ENCODE measurements around the gene RPL5.

Gene RPL5

DNA sequence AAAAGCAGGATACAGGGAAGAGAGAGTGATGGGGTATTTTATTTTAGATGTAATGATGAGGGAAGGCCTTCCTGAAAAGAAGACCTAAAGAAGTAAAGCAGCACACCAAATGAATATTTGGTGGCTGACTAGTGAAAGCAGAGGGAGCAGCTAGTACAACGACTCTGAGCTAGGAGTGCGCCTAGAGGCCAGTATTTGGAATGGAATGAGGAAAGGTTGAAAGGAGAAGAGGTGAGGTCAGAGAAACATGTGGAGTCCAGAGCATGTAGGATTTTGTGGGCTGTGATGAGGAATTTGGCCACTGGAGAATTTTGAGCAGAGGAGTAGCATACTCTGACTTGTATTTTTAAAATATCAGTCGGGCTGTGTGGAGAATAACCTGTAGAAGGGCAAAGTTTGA is 11.8 kb upstream of the RPL5 start:
- no peak for DNase-seq (ENCODE audit: low read depth)

DNA sequence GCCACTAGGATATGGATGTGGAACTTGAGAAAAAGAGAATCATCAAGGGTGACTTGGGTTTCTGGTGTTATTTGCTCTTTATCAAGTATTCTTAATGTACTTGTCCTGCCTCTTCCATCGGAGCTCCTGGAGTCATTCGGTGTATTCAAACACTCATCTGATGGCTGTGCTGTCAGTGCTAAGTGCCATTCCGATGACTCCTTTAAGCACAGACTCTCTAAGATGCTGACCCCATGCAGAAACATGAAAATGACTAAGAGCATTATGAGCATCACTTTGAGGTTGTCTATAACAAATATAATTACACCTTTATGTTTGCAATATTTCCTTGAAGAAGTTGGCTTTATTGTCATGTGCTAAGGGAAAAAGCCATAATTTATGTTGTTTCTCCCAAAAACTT is 11.3 kb upstream of the RPL5 start:
- peak; percentile 48 for DNase-seq (ENCODE audit: low read depth)

DNA sequence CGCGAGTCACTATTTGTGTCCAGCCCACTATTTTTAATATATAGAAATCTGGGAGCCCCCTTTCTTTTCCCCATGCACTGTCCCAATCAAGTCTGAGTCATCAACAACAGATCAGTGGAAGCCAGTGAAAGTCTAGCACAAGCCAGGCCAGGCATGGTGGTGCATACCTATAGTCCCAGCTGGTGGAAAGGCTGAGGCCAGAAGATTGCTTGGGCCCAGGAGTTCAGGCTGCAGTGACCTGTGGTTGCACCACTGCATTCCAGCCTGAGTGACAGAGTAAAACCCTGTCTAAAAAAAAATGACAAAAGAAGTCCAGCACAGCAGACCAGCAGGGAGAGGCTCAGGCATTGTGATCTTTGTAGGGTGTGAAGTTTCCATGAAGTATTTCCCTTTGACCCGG is 9.0 kb upstream of the RPL5 start:
- peak; percentile 40 for DNase-seq (ENCODE audit: low read depth)

DNA sequence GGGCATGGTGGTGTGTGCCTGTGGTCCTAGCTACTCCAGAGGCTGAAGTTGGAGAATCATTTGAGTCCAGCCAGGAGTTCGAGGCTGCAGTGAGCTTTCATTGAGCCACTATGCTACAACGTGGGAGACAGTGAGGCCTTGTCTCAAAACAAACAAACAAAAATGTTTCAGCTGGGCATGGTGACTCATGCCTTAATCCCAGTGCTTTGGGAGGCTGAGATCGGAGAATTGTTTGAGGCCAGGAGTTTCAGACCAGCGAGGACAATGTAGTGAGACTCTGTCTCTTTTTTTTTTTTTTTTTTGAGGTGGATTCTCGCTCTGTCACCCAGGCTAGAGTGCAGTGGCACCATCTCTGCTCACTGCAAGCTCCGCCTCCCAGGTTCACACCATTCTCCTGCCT is 5.0 kb upstream of the RPL5 start:
- DNase-seq (ENCODE audit: low read depth), result peak; percentile 61

DNA sequence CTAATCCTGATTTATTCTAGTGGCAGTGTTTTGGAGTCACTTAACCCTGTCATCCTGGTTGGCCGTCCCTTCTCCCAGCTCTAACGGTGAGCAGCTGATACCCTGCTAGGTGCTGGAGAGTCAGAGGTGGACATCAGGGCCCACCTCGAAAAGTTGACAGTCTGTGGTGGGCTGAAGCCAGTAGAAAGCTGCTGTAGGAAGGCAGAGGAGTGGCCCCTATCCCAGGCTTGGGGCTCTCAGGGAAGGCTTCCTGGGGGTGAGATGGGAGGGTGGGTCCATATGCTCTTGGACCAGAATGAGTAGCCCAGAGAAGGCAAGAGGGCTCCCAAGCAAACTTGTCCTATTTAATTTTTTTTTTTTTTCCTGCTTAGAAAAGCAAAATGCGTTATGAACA is 475 bp upstream of the RPL5 start:
- no peak for DNase-seq (ENCODE audit: low read depth)

DNA sequence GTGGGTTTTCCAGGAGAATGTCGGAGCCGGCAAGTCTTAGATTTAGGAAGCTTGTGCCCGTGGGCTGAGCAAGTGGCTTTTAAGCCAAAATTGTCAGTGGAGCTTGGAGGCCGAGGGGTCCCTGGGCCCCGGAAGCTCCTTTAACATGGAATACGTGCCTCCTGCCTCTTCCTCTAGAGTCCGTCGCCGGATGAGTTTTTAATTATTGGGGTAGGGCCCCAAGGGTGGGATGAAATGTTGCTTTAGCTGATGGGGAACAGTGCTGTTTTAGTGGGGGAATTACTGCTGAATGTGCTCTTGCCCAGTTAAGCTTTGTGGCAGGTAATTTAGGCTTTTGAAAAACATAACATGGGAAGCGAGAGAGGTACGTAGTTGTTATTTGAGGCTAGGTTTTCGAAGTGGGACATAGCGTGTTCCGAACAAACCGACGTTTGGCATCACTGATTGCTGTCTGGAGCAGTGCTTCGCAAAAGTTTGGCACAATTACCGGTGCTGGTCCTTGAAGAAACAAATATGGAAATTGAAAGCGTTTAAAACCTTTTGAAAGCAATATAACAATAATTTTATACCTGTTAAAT is 786 bp downstream of the RPL5 start:
- DNase-seq (ENCODE audit: low read depth), result no peak

DNA sequence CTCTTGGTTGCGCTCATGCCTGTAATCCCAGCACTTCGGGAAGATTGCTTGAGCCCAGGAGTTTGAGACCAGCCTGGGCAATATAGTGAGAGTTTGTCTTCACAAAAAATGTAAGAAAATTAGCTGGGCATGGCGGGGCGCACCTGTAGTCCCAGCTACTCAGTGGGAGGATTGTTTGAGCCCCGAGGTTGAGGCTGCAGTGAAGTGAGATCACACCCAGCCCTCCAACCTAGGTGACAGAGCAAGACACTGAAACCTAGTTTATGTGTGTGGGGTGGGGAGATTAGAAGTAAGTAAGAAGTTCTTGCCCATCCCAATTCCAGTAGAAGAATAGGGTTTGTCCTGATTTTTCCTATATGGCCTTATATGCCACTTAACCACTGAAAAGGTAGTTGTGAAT is 2.0 kb downstream of the RPL5 start:
- no peak for DNase-seq (ENCODE audit: low read depth)

DNA sequence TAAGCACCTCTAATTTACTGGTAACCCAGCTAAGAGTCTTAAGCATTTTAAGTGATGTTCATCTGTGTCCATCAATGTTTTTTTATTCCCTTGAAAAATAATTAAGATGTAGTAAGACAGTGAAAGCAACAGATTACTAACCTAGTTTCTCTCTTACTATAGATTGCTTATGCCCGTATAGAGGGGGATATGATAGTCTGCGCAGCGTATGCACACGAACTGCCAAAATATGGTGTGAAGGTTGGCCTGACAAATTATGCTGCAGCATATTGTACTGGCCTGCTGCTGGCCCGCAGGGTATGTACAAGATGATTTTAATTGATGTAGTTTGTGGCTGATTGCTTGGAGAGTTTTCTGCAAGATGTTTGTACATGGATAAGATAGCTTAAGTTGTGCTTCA is 2.8 kb downstream of the RPL5 start:
- DNase-seq (ENCODE audit: low read depth), result no peak

DNA sequence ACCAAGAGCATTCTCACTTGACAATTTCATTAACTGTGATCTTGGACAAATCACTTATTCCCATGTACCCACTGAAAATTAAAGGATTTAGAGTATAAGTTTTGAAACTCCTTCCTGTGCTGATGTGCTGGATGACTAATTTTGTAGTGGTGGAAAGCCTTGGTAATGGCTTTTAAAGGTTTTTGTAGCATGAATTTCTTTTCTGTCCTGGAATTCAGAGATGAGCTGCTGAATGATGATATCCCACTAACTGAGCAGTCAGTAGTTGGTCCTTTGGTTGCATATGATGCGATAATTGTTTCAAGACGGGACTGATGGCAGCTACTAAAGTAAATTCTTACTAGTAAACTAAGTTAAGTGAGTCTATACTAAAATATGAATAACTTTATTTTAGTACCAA is 5.2 kb downstream of the RPL5 start:
- peak; percentile 52 for DNase-seq (ENCODE audit: low read depth)

DNA sequence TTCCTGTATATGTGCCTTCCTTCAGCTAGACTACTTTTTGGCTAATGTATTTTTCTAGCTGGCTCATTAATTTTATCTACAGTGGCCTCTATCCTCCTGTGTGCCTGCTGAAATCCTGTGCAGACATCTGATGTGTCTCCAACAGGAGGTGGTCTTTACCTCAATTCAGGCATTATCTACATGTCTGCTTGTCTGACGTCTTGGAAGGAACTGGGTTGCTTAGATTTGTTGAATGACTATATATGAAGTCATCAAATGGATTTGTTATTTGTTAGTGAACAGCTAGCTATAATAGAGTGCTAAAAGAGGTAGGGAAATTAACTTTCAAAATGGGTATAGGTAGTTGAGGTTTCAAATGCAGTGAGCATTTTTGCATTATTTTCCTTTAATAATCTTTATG is 6.7 kb downstream of the RPL5 start:
- peak; percentile 53 for DNase-seq (ENCODE audit: low read depth)

DNA sequence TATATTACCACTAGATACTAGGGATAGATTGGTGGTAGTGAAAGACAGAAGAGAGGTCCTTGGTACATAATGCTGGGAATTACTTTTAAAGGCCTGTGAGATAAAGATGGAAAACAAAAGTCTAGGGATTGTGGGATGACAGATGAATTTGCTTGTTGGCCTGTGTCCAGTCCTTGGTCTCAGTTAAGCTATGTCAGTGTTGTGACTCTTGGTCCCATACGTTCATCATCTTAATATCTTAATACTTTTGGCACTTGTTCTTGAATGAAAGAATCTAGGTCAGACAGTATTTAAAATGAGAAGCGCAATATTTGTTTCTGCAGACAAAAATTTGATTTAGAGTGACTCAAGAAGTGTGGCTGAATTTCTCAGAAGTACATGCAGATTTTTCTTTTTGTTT is 7.6 kb downstream of the RPL5 start:
- no peak for DNase-seq (ENCODE audit: low read depth)

DNA sequence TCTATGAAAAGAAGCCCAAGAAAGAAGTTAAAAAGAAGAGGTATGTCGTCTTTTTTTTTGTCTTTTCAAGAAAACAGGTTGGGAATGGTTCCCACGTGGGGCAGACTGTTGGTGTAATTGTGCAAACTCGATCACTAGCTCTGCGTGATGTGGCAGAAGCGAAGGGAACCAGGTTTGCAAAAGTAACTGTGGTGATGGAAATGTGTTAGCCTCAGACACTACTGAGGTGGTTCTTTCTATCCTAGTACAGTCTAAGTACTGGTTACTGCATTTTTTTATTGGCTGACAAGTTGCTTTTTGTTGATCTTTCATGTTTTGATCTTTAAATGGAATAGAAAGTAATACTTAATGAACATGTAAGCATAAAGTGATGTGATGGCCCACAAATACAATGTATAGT is 8.8 kb downstream of the RPL5 start:
- DNase-seq (ENCODE audit: low read depth), result no peak

DNA sequence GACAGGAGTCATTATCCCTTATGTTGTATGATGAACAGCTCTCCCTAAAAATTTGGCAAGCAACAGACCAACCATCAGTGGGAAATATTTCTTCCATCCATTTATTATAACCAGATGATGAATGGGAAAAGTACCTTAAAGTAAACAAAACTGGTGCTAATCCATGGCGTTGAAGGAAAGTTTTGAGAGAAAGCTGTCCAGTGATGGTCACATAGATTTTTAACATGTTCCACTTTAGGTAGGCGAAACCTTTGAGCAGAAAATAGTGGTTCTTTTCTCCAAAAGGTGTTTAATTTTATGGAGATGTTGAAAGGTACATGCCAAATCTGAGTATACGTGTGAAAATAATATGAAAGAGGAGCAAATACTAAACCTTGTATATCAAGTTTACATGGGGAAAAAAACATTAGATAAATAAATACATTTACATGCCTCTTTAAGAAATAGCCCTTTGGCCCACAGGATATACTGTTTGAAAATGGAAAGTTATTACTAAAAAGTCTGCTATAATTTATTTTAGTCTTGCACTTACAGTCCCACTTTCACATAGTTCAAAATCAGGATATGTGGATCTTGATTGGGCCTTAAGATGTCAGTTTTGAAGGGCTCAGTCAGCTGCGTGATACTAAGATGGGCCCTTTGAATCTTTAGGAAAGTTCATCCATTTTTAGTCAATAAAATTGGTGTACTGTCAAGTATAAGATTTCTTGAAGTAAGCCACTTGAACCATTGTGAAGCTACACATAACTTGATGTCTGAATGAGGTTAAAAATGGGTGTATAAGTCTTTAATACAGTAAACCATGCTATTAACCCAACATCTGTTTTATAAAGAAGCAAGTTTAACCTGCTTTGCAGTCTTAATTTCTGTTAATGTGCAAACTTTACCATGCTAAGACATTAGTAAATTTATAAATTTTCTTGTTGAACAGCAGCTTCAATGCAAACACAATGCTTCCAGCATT is 10.5 kb downstream of the RPL5 start:
- no peak for DNase-seq (ENCODE audit: low read depth)

DNA sequence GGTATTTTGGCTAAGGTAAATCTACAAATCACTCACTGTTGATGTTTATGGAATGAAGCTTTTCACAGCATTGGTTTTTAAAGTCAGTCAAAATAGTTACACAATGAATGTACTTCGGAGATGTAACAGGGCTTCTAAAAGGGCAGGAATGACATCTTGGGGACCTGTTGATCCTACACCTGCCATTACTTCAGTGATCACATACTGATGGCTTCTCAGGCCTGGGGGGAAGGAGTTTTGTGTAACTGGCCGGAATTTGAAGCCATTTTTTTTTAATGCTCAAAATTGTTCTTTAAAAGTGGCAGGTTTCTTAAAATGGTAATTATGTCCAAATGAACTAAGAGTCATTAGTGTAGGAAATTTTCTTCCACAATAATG is 11.2 kb downstream of the RPL5 start:
- no peak for DNase-seq (ENCODE audit: low read depth)

DNA sequence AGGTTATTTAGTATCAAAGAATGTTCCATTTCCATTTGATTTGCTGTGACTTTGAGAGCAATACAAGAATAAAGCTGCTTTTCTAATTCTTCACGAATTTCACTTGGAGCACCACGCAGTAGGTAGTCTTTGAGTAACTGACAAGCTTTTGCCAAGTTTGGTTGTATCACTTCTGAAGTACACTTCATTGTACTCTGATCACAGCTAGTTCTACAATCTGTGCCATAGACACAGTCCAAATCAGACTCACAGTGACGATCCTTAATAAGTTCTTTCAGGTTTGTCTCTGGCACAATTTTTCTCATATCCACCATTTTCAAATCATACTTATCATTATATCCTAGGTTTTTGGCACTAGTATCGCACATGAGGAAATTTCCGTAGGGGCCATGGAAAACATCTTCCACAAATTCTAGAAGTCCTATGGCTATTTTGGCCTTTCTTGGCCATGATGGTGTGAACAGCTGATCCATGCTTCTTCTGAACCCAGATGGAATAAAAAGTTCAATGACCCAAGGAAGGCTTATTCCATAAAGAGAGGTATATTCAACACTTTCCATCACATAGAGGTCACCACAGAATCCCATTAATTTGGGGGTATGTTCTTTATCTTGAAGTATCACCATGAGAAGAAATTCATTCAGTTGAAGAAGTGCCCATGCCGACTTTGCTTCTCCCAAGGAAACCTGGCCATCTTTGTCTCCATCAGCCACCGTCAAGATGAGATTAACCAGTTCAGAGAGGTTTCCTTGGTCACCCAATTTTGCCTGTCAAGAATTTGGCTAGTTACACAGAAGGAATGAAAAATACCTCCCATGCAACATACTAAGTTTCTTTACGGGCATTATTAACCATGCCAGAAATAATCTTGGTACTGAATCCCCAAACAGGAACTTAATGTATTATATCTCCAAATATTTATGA is 11.9 kb downstream of the RPL5 start:
- no peak for DNase-seq (ENCODE audit: low read depth)

DNA sequence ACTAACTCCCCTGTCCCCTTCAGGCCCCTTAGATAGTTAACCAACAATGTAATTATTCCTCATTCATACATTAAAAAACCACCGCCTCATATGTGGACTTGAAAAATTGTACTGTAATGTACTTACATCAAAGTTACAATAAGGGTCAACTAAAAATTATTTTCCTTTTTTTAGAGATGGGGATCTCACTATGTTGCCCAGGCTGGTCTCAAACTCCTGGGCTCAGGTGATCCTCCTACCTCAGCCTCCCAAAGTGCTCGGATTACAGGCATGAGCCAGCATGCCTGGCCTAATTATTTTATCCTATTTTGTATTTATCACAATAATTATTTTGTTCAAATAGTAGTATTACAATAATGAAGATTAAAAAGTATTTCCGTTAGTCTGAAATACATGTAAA is 12.6 kb downstream of the RPL5 start:
- DNase-seq (ENCODE audit: low read depth), result no peak

DNA sequence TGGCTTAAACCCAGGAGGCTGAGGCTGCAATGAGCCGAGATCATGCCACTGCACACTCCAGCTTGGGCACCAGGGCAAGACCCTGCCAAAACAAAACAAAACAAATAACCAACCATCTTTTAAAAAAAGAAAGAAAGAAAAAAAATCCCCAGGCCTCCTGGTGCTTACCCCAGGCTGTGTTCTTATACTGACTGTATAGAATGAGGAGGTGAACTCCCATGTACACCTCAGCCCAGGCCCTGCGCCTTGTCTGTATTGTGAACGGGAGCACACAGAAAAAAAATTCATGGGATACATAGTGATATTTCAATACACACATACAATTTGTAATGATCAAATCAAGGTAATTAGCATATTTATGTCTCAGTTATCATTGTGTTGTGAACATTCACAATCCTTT is 14.1 kb downstream of the RPL5 start:
- DNase-seq (ENCODE audit: low read depth), result no peak

DNA sequence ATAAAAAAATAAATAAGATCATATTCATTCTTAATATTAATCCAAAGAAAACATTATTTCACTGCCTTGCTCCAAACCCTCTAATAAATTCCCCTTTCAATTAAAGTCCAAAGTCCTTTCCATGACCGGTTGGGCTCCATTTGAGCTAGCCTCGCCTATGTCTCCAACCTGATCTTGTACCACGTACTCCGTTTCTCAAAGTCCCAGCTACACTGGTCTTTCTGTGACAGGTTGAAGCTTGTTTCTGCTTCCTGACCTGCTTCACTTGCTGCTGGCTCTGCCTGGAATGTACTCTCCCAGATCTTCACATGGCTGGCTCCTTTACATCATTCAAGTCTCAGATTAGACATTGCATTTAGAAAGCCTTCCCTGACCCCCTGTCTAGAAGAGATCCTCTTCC is 16.4 kb downstream of the RPL5 start:
- no peak for DNase-seq (ENCODE audit: low read depth)

DNA sequence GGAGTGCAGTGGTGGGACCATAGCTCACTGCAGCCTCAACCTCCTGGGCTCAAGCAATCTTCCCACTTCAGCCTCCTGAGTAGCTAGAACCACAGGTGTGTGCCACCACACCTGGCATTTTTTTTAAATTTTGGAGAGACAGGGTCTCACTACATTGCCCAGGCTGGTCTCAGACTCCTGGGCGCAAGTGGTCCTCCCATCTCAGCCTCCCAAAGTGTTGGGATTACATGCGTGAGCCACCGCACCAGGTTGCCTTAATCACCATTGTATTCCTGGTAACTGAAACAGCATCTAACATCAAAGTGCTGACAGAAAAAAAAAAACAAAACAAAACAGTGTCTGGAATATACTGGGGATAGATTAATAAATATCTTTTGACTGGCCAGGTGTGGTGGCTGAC is 18.2 kb downstream of the RPL5 start:
- DNase-seq (ENCODE audit: low read depth), result no peak

DNA sequence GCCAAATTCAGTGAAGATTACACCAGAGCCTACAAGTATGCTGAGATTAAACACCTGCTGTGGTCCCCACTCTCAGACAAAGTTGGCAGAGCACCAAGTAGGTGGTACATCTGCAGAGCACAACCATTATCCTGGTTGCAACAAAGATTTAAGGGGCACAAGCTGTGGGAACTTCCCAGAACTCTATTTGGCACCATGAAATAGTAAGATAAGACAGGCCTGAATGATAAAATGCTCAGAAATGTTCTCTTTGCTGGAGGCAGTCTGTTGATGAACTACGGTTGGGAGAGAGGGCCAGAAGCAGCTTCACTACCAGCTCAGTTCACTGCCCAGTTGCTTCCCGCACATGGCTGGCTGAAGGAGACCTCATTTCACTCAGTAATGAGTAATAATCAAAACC is 19.9 kb downstream of the RPL5 start:
- DNase-seq (ENCODE audit: low read depth), result no peak

DNA sequence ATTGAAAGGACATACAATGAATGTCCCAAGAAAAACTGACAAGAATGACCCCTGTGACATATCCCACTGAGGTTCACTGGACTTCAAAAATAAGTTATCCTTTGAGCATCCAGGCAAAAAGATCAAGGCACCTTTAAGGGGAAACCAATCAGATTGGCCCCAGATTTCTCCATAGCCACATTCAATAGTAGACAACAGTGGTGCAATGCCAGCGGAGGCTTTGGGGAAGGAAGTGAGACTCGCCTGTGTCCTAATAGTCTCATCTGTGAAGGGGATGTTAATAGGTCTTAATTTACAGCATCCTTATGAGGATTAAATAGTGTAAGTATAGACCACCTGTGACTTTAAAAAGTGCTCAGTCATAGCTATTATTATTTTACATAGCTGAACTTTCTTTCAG is 21.5 kb downstream of the RPL5 start:
- DNase-seq (ENCODE audit: low read depth), result no peak

DNA sequence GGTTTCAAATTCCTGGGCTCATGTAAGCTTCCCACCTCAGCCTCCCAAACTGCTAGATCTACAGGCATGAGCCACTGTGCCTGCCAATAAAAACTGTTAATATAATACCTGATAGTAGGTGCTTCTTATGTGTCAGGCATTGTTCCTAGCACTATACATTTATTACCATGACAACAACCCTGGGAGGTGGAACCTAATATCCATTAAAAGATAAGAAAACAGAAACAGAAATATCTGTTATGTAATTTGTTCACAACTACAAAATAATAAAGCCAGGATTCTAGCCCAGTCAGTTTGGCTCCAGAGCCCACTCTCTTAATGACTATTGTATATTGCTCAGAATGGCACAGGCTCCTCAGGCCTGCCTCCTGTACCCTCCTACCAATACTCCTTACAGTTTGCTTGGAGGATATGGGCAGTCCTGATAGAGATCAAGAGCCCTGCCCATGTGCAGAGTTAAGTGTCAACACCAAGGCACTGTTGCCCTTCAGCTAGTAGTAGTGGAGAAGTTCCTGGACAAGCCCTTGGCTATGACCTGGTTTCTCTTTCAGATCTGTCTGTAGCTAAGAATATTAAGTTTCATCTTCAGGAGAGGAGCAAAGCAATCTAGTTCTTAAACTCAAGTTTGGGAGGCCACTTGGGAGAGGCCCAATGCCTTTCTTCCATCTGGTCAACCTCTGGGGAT is 22.4 kb downstream of the RPL5 start:
- no peak for DNase-seq (ENCODE audit: low read depth)

Data from ELR (cell line).